Measurements from ENCODE around the gene RBFOX1.

DNA sequence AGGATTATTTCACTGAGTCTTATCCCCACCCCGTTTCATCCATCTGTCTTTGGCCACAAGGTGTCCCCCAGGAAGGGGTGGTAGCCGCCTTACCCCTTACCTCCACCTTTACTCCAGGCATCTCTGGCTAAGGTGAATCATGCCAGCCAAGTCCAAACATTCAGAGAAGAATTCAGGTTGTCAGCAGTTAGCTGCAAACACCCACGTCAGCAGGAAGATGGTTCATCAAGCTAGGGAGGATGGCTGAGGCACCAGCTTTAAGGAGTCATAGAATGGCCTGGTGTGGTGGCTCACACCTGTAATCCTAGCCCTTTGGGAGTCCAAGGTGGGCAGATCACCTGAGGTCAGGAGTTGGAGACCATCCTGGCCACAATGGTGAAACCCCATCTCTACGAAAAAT, 61.0 kb downstream of the RBFOX1 start:
- TF ChIP-seq CTCF (conservative IDR thresholded peaks at IDR 0.05; ENCODE audit: low read length) (no peak), EZH2phosphoT487 (IDR thresholded peaks at IDR 0.05; ENCODE audit: borderline replicate concordance) (no peak)
